Left forelimb (tissue), 1 donor: Measurements from ENCODE around the gene R3HDM4.
"Not testable (repeated sequence)": the region's sequence is repeated elsewhere in the genome, so short reads cannot be mapped to it uniquely, and the experiment has no call there.

Experiments
- DNase-seq: peaks from one replicate; pipeline ENCODE4 v3.0.0-alpha.2; 2018; ENCODE audit warnings: low spot score

R3HDM4 gene

GRCh38 chr19:892243-892893 lies 20.7 kb downstream of the R3HDM4 start:
- peak; percentile 81 for DNase-seq

DNA sequence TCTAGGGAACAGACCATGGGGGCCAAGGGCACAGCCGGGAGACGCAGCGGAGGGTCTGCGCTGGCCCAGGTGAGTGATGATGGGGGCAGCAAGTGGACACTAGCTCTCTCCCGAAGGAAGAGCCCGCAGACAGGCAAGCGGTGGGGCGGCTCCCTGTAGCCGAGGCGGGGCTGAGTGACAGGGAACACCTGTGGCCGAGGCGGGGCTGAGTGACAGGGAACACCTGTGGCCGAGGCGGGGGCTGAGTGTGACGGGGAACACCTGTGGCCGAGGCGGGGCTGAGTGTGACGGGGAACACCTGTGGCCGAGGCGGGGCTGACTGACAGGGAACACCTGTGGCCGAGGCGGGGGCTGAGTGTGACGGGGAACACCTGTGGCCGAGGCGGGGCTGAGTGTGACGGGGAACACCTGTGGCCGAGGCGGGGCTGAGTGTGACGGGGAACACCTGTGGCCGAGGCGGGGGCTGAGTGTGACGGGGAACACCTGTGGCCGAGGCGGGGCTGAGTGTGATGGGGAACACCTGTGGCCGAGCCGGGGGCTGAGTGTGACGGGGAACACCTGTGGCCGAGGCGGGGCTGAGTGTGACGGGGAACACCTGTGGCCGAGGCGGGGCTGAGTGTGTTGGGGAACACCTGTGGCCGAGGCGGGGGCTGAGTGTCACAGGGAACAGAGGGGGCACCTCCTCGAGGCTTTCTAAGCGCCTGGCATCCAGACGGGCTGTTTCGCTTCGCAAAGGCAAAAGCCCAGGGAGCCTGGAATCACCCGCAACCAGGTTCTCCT lies 21.4 kb downstream of the R3HDM4 start:
- DNase-seq: not testable (repeated sequence)

DNA sequence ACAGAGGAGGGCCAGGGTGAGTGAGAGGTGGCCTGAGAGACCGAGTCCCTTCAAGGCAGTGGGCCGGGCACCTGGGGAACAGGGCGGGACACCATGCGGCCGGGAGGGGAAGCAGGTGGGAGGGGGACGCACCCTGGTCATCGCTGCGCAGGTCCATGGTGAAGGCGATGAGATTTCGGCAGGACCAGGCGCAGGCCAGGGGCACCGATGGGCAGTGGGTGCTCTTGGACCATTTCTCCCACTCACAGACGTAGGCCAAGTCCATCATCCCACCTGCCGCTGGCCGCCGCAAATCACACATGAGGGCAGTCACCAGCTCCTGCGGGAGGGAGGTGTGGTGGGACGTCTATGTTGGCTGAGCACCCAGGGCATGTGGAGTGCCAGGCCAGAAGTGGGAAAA lies 22.2 kb downstream of the R3HDM4 start:
- no peak for DNase-seq

DNA sequence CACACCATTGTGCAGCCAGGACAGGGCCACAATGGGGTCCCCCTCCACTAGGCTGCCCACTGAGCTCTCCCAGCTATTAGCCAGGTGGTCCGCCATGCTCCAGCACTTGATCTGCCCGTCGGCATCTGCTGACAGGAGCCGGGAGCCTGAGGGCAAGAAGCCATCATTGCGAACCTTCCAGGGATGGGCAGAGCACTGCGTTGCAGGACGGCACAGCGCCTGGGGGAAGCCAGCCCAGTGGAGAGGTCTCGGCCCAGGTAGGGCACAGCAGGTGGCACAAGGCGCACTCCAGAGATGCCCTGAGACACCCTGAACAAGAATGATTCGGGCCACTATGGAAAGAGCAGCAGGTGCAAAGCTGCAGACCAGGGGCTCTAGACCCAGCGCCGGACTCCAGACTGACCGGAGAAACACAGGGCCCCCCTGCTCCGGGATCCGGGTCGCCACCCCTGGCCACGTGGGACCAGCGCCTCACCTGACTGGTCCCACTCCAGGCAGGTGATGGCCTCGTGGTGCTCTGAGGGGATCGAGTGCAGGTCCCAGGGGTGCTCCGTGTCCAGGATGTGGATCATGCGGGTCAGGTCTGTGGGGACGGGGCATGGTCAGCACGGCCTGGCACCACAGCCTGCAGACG lies 23.2 kb downstream of the R3HDM4 start:
- no peak for DNase-seq

DNA sequence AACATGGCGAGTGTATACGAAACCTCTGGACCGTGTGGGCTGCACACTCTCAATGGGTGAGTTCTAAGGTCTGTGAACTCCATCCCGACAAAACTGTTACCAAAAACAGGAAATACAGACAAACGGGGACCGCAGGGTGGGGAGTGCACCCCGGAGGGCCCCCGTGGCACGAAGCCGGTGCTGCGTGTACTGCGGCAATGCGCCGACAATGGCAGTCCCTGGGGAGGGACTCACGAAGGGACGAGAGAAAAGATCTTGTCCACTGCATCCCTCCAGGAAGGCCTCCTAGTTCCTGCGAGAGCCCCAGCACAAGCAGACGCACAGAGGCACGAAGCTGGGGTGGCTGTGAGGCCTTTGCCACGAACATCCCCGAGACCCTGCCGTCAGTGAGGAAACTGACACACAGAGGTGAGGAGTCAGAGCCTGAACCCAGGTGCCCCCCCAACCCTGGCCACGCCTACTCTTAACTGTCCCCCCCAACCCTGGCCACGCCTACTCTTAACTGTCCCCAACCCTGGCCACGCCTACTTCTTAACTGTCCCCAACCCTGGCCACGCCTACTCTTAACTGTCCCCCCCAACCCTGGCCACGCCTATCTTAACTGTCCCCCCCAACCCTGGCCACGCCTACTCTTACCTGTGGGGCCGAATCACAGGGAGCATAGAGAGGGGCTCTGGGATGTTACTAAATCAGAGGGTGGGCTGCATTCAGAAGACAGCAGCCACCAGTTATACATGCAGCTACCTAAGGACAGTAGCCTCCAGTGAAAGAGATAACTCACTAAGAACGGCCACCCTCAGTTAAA lies 24.2 kb downstream of the R3HDM4 start:
- DNase-seq: no peak

DNA sequence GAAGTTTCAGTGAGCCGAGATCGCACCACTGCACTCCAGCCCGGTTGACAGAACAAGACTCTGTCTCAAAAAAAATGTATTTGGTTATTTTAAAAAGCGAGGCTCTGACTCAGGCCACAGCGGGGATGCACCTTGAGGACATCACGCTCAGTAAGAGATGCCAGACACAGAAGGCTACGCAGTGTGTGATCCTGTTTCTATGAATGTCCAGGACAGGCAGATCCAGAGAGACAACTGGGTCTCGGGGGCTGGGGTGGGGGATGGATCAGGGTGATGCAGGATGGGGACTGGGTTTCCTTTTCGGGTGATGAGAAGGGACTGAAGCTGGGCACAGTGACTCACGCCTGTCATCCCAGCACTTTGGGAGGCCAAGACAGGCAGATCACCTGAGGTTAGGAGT lies 25.4 kb downstream of the R3HDM4 start:
- DNase-seq: no peak

DNA sequence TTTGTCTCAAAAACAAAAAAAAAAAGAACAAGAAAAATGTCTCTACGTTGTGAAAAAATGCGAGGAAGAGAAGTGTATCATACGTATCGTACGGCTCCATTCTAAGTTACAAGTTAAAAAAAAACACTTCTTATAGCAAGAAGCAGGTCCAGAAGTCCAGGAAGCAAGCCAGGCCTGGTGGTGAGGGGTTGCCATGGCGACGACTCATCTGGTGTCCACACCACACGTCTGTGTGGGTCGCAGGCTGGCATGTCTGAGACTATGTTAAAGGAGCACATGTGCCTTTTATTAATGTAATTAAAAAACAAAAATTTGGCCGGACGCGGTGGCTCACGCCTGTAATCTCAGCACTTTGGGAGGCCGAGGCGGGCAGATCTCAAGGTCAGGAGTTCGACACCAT lies 25.9 kb downstream of the R3HDM4 start:
- DNase-seq: no peak

DNA sequence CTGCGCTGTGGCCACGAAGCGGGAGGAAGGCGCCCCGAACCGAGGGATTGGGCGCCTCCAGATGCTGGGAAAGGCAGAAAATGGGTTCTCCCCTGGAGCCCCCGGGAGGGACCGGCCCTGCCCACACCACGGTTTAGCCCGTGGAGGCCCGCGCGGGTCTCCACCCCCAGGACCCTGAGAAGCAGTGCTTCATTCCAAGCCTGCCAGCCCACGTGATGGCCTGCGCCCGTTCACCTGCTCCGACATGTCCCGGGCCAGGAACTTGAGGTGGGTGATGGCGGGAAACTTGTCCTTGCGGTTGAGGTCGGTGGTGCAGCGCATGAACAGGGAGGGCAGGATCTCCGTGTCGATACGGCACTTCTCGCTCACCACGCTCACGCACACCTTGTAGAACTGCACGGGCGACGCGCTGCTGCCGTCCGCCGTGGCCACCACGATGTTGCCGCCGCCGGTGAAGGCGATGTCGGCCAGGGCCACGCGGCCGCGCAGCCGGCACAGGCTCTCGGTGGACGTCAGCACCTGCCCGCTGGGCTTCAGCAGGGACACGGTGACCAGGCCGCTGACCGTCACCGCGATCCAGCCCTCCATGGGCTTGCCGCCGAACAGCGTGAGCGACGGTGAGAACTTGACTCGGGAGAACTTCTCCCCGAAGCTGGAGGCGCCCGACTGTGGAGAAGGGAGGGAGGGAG lies 27.3 kb downstream of the R3HDM4 start:
- no peak for DNase-seq

GRCh38 chr19:884420-885211 lies 28.4 kb downstream of the R3HDM4 start:
- no peak for DNase-seq

DNA sequence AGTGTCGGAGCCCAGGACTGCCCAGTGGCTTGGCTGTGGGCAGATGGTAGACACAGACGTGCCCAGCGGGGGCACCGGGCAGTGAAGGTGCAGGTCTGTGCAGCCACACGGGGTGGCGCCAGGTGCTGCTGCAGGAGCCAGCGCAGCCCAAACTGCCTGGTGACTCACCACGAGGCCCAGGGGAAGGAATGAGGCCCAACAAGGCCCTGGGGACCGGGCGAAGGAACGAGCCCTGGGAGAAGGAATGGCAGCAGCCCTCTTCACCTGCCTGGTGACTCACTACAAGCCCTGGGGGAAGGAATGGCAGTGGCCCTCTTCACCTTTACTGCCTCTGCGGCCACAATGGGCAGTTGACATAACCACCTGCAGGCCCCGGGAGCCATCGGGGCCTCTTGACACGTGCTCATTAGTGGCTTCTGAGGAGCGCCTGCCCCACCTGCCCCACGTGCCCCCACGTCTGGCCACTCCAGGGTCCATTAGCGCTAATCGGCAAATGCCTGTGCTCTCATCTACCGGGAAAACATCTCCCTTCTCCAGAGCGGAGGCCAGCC lies 29.3 kb downstream of the R3HDM4 start:
- no peak for DNase-seq

DNA sequence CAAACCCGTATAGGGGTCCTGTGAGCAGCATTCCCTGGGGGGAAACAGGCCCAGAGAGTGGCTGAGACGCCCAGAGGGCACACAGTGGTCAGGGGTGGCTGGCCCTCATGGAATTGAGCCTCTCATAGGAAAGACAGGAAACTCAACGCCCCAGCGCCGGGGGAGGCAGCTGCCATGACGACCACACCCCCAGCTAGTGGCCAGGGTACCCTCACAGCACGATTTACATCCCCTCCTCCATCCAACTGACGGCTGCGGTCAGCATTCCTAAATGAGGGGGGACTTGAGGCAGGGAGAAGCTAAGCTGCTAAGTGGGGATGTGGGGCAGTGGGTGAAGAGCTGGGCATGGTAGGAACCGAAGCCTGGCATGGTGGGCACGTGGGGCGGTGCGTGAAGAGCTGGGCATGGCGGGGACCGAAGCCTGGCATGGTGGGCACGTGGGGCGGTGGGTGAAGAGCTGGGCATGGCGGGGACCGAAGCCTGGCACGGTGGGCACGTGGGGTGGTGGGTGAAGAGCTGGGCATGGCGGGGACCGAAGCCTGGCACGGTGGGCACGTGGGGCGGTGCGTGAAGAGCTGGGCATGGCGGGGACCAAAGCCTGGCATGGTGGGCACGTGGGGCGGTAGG lies 30.0 kb downstream of the R3HDM4 start:
- no peak for DNase-seq

- no peak for DNase-seq
These were observed 31.5 kb downstream of the R3HDM4 start for GRCh38 chr19:881385-882071.

DNA sequence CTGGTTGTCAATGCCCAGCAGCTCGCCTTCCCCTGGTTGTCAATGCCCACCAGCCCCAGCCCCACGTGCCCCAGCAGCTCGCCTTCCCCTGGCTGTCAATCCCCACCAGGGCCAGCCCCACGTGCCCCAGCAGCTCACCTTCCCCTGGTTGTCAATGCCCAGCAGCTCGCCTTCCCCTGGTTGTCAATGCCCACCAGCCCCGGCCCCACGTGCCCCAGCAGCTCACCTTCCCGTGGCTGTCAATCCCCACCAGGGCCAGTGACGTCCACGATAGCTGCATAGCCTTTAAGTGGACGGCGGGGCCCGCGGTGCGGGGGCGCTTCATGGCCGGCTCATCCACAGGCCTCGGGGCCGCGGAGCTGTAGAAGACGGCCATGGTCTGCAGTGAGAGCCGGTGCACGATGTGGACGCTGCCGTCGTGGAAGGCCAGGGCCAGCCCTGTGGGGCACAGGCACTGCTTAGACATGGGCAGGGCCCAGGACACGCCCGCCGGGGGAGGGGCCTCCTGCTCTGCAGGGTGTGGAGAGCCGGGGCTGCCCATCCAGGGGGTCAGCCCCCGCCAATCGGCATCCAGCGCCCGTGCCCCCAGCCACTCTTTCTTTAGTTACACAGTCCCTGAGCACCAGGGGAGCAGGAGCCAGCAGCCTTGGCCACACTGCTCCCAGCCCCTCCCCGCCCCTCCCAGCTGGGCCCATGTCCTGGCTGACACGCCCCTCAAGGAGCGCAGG lies 33.1 kb downstream of the R3HDM4 start:
- no peak for DNase-seq

GRCh38 chr19:878751-879561 lies 34.1 kb downstream of the R3HDM4 start:
- not testable (repeated sequence) for DNase-seq

DNA sequence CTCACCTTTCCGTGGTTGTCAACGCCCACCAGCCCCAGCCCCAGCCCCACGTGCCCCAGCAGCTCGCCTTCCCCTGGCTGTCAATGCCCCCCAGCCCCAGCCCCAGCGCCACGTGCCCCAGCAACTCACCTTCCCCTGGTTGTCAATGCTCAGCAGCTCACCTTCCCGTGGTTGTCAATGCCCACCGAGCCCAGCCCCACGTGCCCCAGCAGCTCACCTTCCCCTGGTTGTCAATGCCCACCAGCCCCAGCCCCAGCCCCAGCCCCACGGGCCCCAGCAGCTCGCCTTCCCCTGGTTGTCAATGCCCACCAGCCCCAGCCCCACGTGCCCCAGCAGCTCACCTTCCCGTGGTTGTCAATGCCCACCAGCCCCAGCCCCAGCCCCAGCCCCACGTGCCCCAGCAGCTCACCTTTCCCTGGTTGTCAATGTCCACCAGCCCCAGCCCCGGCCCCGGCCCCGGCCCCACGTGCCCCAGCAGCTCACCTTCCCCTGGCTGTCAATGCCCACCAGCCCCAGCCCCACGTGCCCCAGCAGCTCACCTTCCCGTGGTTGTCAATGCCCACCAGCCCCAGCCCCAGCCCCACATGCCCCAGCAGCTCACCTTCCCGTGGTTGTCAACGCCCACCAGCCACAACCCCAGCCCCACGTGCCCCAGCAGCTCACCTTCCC lies 34.9 kb downstream of the R3HDM4 start:
- not testable (repeated sequence) for DNase-seq

- DNase-seq: no peak
These were observed 36.2 kb downstream of the R3HDM4 start for GRCh38 chr19:876780-877314.

DNA sequence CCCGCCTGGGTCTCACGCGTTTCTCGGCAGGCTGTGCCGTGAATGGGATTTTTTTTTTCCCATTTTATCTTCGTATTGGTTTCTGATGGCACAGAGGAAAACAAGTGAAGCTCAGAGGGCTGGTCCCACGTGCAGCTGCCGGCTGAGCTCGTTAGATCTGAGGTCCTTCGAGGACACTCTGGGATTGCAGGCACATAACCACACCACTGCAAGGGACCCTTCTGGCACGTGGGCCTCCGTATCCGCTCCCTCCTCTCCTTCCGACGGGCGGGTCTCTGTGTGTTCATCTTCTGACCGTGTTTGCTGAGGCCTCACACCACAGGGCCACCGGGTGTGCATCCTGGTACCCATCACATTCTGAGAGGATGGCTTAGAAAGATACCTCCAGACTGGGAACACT lies 36.9 kb downstream of the R3HDM4 start:
- DNase-seq: no peak
